Fibroblast of skin of right biceps (primary cell): ENCODE data around the gene FCGBP.
"Not testable (repeated sequence)": the region's sequence is repeated elsewhere in the genome, so short reads cannot be mapped to it uniquely, and the experiment has no call there.

Experiments used
- DNase-seq: peaks from one replicate; pipeline ENCODE4 v3.0.0-alpha.2; 2013

The FCGBP gene

DNA sequence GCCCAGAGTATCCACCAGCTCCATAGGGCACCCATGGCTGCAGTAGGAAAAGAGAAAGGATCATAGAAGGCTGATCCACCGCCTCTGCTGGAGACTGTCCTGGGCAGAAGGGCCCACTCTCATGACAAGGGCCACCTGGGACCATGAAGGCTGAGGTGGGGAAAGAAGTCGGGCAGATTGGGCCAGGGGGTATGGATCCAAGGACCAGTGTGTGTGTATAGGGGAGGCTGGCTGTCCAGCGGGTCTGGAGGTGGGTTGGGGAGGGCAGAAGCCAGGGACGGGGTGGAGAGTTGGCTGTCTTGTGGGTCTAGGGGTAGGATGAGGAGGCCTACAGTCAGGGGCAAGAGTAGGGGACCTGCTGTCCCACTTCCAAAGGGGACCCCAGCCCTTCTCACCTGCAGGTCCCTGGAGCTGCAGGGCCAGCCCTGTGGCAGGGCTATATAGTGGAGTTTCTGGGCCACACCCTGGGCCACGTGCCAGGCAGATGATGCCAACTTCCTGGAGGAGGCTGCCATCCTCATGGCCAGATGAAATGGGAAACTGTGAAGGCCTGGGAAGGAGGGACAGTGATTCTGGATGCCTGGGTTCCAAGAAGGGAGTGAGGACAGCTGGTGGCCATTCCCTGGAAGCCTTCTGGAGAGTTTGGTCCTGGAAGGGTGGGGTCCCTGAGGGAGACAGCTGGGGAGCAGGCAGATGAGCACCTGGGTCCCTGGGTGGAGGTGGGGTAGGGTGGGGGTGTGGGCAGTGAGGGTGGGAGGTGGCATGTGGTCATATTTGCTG is at the start of gene FCGBP:
Gene FCGBP, minus strand, starts transcription at position 51 of the 780 bp plus-strand sequence.
- DNase-seq, result no peak

DNA sequence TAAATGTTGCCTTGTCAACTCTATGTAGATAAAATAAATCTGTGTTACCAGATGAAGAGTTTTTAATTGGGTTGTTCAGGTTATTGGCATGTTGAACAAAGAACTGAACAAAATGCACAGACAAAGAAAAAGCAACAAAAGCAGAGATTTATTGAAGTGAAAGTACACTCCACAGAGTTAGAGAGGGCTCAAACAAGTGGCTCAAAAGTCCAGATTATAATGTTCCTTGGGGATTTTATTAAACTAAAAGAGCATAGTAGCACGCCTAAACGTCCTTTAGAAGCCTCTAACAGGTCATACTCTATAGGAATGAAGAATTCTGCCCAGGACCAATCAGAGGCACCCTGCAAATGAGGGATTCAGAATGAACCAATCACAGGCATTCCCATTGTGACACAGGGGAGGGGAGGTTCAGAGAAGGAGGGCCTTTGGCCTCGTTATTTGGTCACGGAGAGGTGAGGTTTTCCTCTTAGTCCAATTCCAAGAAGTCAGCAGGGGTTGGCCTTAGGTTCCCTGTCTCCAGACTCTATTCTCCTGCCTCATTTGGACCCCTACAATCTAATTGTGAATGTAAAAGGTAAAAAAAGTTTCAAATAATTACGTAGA is 49.4 kb upstream of the FCGBP start:
- DNase-seq, result no peak

DNA sequence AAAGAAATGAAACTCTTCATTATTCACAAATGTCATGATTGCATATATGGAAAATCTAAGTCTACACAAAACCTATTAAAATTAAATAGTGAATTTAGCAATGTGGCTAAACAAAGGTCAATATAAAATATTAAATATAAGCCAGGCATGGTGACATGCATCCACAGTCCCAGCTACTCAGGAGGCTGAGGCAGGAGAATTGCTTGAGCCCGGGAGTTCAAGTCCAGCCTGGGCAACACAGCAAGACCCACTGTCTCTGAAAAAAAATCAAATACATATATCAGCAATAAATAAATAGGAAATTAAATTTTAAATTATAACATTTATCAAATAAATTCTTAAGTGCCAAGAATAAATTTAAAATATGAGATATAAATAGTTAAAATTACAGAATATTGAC is 48.4 kb upstream of the FCGBP start:
- no peak for DNase-seq

DNA sequence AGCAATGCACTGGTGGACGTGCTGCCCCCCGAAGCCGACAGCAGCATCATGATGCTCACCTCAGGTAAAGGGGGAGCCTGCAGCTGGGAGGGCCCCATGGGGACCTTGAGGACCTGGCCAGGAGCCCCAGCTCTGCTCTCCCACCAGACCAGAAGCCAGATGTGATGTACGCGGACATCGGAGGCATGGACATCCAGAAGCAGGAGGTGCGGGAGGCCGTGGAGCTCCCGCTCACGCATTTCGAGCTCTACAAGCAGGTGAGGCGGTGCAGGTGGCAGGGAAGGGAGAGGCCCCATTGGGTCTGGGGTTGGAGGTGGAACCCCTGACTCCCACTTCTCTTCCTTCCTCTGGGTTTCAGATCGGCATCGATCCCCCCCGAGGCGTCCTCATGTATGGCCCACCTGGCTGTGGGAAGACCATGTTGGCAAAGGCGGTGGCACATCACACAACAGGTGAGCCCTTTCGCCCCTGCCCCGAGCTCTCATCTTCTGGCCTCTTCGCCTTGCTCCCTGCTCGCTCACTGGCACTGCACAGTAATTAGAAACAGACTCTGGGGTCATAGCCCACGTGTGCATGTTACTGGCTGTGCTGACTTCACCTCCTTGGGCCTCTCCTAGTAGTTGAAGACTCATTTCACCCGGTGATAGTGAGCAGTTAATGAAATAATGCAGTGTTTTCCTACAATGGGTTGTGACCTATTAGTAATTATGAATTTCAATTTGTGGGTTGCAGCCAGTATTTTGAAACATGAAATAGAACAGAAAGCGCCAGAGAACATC is 40.1 kb upstream of the FCGBP start:
- DNase-seq, result no peak

DNA sequence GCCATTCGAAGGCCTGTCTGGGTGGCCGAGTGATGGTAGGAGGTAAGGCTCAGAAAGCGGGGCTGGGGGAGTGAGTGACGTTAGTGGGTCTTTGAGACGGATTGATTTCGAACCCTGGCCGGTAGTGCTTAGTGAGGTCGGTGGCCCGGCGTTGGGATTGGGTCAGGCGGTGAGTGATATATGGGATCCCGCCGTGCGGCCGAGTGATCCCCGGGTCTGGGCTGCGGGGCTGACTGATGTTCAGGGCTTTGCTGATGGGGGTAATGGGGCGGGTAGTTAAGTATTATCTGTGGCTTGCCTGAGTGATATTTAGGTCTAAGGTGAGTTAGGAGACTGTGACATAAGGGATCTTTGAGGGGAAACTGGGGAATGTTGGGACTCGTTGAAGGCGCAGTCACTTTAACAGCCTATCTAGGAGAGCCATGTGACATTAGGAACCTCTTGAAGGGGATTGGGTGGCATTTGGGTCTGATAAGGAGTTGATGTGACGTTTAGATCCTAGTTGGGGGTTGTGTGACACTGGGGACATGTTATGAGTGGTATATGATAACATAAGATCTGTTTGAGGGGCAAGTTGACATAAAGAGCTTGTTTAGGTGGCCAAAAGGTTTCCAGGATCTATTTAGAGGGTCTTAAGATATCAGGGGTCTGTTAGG is 37.1 kb upstream of the FCGBP start:
- DNase-seq, result peak; percentile 4

DNA sequence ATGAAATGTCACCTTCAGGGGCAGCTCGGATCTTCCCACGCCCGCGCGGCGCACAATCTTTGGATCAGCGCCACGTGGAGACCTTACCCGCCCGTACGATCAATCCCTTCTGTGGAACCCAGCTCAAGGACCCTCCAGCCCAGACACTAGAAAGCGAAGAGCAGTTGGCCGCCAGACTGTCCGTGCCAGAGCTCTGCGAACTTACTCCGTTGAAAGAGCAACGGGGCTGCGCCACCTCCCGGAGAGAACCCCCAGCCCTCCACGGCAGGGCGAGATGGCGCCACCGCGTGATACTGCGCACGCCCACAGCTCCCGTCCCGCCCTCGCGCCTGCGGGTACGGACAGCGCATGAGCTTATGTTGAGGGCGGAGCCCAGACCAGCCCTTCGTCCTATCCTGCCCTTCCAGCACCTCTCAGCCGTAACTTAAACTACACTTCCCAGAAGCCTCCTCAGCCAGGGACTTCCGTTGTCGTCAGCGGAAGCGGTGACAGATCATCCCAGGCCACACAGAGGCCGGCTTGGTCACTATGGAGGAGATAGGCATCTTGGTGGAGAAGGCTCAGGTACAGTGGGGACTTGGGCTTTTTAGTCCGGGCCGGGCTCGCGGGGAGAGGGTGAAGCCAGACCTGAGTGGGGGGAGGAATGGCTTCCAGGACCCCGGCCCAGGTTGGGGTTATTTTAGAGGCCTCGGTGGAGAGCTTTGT is 36.4 kb upstream of the FCGBP start, which contains the start of gene PSMC4:
Gene PSMC4, plus strand, starts transcription at position 491 of the 705 bp plus-strand sequence. Its CDS starts 38 bp downstream, at position 529.
- DNase-seq, result peak; percentile 99

DNA sequence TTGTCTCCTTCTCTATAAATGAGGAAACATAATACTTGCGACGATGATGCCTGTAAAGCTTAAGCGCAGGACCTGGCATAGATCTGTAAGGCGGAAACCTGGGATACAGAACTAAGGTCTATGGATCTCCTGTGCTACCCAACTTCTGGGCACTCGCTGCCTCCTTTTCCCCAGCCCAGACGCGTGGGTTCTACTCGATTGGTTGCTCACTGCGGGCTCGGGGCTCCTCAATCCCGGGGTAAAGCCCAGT is 35.9 kb upstream of the FCGBP start:
- no peak for DNase-seq

DNA sequence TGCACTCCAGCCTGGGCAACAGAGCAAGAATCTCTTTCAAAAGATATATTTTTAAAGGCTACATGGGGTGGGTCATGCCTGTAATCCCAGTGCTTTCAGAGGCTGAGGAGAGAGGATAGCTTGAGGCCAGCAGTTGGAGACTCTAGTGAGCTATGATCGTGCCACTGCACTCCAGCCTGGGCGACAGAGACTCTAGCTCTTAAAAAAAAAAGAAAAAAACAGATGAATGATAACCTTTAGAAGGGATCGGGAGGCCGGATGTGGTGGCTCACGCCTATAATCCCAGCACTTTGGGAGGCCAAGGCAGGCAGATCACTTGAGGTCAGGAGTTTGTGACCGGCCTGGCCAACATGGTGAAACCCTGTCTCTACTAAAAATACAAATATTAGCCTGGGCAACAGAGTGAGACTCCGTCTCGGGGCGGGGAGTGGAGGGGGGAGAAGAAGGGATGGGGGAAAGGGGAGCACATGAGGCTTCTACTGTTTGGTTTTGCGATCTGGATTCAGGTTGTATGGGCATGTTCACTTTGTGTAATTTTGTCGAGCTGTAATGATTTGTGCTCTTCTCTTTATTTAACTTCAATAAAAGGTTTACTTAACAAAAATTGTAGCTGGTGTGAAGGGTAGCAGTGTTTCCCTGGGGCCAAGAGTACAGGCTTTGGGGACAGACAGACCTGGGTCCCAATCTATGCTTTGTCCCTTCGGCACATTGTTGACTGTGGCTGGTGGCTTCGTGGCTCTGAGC is 35.4 kb upstream of the FCGBP start:
- no peak for DNase-seq

DNA sequence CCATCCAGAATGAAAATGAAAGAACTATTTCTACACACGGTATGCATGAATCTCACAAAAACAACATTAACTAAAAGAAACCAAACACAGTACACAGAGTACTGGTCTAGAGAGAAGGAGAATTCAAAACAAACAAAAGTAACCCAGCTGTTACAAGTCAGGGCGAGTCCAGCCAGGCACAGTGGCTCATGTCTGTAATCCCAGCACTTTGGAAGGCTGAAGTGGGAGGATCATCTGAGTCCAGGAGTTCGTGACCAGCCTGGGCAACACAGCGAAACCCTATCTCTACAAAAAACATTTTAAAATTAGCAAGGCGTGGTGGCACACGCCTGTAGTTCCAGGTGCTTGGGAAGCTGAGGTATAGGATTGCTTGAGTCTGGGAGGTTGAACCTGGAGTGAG is 34.8 kb upstream of the FCGBP start:
- DNase-seq, result no peak

DNA sequence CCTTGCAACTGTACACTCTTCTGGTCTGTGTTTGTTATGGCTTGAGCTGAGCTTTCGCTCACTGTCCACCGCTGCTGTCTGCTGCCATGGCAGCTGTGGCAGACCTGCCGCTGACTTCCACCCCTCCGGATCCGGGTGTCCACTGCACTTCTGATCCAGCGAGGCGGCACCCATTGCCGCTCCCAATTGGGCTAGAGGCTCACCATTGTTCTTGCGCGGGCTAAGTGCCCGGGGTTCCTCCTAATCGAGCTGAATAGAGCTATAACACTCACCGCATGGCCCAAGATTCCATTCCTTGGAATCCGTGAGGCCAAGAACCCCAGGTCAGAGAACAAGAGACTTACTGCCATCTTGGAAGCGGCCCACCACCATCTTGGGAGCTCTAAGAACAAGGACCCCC is 34.4 kb upstream of the FCGBP start:
- no peak for DNase-seq

DNA sequence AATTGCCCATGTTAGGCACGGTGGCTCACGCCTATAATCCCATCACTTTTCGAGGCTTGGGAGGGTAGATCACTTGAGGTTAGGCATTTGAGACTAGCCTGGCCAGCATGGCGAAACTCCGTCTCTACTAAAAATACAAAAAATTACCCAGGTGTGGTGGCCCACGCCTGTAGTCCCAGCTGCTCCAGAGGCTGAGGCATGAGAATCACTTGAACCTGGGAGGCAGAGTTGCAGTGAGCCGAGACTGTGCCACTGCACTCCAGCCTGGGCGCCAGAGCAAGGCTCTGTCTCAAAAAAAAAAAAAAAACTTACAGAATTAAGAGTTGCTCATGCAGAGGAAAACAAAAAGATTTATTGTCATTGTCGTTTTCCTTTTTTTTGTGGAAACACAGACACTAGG is 33.1 kb upstream of the FCGBP start:
- no peak for DNase-seq

DNA sequence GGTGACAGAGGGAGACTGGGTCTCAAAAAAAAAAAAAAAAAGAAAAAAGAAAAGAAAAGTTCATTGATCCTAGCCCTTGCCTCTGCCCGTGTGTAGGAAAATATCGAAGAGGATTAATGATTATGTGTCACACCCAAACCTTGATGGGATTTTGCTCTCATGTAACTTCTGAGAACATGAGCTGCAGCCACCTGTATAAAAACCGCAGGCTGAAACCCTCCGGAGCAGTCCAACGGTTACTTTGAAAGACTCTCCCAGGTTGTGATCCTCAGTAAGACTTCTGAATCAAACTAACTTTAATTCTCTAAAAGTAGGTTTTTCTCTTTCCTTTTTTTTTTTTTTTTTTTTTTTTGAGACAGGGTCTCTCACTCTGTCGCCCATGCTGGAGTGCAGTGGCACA is 32.2 kb upstream of the FCGBP start:
- no peak for DNase-seq

DNA sequence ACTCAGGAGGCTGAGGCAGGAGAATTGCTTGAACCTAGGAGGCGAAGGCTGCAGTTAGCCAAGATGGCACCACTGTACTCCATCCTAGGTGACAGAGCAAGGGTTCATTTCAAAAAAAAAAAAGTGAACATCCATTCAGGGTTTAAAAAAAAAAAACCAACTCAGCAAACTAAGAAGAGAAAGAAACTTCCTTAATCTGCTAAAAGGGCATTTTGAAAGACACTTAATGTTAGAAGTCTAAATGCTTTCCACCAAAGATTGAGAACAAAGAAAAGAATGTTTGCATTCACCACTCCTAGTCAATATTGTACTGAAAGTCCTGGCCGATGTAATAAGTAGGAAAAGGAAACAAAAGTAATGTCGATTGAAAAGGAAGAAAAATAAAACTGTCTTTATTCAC is 29.5 kb upstream of the FCGBP start:
- DNase-seq, result no peak

DNA sequence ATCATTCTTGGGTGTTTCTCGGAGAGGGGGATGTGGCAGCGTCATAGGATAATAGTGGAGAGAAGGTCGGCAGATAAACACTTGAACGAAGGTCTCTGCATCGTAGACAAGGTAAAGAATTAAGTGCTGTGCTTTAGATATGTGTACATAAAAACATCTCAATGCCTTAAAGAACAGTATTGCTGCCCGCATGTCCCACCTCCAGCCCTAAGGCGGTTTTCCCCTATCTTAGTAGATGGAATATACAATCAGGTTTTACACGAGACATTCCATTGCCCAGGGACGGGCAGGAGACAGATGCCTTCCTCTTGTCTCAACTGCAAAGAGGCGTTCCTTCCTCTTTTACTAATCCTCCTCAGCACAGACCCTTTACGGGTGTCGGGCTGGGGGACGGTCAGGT is 25.0 kb upstream of the FCGBP start:
- DNase-seq, result not testable (repeated sequence)

DNA sequence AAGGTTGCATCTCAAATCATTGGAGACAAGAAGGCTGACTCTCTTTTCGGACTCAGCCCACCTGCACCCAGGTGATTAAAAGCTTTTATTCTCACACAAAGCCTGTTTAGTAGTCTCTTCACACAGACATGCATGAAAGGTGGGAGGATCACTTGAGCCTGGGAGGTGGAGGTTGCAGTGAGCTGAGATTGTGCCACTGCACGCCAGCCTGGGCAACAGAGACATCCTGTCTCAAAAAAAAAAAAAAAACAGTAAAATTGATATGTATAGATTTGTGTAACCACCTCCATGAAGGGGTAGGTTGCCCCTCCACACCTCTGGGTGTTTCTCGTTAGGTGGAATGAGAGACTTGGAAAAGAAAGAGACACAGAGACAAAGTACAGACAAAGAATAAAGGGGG is 24.5 kb upstream of the FCGBP start:
- DNase-seq, result not testable (repeated sequence)

DNA sequence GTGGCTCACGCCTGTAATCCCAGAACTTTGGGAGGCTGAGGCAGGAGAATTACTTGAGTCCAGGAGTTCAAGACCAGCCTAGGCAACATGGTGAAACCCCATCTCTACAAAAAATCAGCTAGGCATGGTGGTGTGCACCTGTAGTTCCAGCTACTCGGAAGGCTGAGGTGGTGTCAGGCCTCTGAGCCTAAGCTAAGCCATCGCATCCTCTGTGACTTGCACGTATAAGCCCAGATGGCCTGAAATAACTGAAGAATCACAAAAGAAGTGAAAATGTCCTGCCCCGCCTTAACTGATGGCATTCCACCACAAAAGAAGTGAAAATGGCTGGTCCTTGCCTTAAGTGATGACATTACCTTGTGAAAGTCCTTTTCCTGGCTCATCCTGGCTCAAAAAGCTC is 23.5 kb upstream of the FCGBP start:
- DNase-seq, result not testable (repeated sequence)

DNA sequence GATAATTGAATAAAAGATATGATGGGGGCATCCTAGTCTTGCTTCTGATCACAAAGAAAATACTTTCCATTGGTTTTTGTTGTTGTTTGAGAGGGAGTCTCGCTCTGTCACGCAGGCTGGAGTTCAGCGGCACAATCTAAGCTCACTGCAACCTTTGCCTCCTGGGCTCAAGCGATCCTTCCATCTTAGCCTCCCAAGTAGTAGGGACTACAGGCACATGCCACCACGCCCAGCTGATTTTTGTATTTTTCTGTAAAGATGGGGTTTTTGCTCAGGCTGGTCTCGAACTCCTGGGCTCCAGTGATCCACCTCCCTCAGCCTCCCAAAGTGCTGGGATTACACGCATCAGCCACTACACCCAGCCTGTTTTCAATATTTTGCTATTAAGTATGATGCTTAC is 19.5 kb upstream of the FCGBP start:
- no peak for DNase-seq

DNA sequence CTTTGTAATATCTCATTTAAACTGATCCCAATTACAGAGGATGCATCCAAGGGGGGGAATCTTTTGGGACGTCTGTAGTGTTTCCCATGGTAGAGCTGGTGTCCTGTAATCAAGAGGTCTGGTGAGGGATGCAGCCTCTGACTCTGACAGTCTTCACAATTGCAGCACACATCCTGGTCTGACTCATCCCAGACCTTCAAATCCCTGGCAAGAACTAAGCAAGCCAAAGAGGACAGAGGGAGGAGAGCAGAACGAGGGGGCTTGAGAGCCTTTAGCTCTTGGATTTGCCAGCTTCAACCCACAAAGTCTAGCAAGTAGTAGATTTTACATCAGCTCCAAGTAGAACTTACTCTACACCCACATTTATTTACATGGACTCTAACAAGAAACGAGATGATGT is 17.3 kb upstream of the FCGBP start:
- peak; percentile 29 for DNase-seq

DNA sequence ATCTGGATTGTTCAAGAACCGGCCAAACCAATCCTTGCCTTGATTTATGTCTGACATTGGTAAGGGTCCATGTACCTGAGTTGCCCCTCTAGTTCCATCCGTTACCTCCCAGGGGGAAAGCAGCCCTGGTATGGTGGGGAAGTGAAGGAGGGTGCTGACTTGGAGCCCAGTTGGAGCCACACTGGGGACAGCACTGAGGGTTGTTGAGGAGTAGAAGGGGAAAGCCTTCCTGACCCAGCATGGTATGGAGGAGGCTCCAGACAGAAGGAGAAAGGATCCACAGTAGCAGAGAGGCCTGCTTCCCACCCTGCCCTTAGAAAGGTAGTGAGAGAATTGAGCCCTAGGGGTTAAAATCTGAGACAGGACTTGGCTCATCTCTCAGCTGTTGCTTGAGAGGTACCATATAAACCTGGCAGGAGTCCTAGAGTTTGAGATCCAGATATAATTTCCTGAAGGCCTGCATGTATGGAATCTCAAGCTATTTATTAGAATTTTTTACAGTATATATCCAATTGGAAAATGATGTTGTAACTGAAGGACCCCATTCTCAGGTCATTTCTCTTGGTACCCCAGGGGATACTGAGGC is 16.7 kb upstream of the FCGBP start:
- no peak for DNase-seq

DNA sequence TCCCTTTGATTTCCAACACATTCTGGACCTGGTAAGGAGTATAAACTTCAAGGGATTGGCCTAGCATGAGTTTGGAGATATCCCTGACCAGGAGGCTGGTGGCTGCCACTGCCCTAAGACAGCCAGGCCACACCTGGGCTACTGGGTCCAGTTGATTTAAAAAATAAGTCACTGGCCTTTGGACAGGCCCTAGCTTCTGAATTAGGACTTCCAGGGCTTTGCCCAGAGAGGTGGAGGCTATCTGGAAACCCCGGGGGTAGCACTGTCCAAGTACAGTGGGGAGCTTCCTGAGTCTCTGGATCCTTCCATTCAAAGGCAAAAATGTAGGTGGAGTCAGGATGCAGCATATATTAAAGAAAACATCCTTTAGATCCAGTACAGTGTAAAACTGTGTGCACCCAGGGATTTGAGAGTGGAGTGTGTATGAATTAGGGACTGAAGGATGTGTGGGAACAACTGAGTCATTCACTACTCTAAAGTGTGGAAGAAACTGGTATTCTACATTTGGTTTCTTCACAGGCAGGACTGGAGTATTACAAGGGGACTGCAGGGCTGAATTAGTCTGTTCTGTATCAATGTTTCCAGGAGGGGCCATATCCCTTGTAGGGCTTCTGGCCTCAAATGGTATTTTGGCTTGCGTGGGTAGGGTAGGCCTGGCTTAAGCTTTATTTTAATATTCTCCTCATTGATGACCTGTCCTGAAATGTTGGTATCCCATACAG is 14.8 kb upstream of the FCGBP start:
- DNase-seq, result no peak

DNA sequence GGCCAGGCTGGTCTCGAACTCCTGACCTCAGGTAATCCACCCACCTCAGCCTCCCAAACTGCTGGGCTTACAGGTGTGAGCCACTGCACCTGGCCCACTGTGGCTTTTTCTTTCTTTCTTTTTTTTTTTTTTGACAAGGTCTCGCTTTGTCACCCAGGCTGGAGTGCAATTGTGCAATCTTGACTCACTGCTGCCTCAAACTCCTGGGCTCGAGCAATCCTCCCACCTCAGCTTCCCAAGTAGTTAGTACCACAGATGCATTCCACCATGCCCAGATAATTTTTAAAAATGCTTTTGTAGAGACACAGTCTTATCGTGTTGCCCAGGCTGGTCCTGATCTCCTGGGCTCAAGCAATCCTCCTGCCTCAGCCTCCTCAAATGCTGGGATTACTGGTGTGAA is 12.1 kb upstream of the FCGBP start:
- no peak for DNase-seq
